ENCODE results near the gene GFI1B. TPM values are rescaled to one million over a fixed set of nuclear protein-coding genes. Genes with fewer than 3 reads are reported as not detected.
A peak's percentile ranks its signal among the peaks of the same experiment; 100 is the strongest.

GFI1B gene
- total RNA-seq, 1 donor from 2014 or later: 1.1 TPM

GRCh38 chr9:132976571-132976970, 1.9 kb upstream of the GFI1B start:
- H3K4me3 ChIP-seq: no peak overlapping the region
- intact Hi-C loops (cut with DNase I): no loop called here
- ATAC-seq (no peak), DNase-seq (no peak)
- no peaks in the 10 kb centered on the region for H3K9me3 ChIP-seq
- H3K36me3 ChIP-seq: no peaks in the 10 kb centered on the region
- H3K27me3 ChIP-seq (ENCODE audit: low read depth): peaks cover 29% of the 10 kb centered on the region
- peaks cover 12% of the 10 kb centered on the region for H3K4me1 ChIP-seq
- H3K27ac ChIP-seq: no peak overlapping the region
- TF ChIP-seq, protein P1, sequence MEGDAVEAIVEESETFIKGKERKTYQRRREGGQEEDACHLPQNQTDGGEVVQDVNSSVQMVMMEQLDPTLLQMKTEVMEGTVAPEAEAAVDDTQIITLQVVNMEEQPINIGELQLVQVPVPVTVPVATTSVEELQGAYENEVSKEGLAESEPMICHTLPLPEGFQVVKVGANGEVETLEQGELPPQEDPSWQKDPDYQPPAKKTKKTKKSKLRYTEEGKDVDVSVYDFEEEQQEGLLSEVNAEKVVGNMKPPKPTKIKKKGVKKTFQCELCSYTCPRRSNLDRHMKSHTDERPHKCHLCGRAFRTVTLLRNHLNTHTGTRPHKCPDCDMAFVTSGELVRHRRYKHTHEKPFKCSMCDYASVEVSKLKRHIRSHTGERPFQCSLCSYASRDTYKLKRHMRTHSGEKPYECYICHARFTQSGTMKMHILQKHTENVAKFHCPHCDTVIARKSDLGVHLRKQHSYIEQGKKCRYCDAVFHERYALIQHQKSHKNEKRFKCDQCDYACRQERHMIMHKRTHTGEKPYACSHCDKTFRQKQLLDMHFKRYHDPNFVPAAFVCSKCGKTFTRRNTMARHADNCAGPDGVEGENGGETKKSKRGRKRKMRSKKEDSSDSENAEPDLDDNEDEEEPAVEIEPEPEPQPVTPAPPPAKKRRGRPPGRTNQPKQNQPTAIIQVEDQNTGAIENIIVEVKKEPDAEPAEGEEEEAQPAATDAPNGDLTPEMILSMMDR (IDR thresholded peaks at IDR 0.05): no peak

- TF ChIP-seq, protein P1 (IDR thresholded peaks at IDR 0.05): no peak
- Histone ChIP-seq H3K4me1 (peaks cover 7% of the 10 kb centered on the region), H3K4me3 (no peak overlapping the region), H3K27me3 (ENCODE audit: low read depth) (peaks cover 37% of the 10 kb centered on the region), H3K27ac (no peak overlapping the region), H3K36me3 (no peaks in the 10 kb centered on the region), H3K9me3 (no peaks in the 10 kb centered on the region)
- ATAC-seq (no peak), DNase-seq (no peak)
- intact Hi-C loops (cut with DNase I): no loop called here
Observed at GRCh38 chr9:132978112-132978450, 413 bp upstream of the GFI1B start.

DNA sequence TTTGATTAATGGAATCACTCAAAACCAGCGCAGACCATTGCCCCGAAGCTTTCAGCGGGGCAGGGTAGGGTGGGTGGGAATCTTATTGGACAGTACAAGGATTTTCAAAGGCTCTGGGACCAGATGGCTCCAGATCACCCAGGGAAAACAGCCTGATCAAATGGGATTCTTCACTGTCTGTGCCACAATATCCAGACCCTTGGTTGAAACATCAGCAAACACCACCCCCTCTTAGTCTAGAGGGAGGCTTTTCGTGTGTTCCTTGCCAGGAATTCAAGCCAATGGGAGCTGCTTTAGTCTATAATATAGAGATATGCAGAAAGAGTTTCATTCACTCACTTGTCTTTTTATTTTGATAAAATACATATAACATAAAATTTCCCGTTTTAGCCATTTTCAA, 1.7 kb downstream of the GFI1B start:
- intact Hi-C loops (cut with DNase I): no loop called here
- Histone ChIP-seq H3K27ac (no peak overlapping the region), H3K27me3 (ENCODE audit: low read depth) (peaks cover 49% of the 10 kb centered on the region), H3K9me3 (no peaks in the 10 kb centered on the region), H3K4me3 (no peak overlapping the region), H3K36me3 (no peaks in the 10 kb centered on the region), H3K4me1 (peaks cover 7% of the 10 kb centered on the region)
- no peak for ATAC-seq
- DNase-seq: peak; percentile 6
- TF ChIP-seq, protein P1 (IDR thresholded peaks at IDR 0.05): no peak

GRCh38 chr9:132982458-132982857, 4.0 kb downstream of the GFI1B start:
- TF ChIP-seq, protein P1 (IDR thresholded peaks at IDR 0.05): no peak
- Histone ChIP-seq H3K4me3 (no peak overlapping the region), H3K9me3 (no peaks in the 10 kb centered on the region), H3K27ac (no peak overlapping the region), H3K36me3 (no peaks in the 10 kb centered on the region), H3K27me3 (ENCODE audit: low read depth) (peaks cover 49% of the 10 kb centered on the region), H3K4me1 (peaks cover 7% of the 10 kb centered on the region)
- ATAC-seq: no peak
- DNase-seq: no peak
- intact Hi-C loops (cut with DNase I): no loop called here

DNA sequence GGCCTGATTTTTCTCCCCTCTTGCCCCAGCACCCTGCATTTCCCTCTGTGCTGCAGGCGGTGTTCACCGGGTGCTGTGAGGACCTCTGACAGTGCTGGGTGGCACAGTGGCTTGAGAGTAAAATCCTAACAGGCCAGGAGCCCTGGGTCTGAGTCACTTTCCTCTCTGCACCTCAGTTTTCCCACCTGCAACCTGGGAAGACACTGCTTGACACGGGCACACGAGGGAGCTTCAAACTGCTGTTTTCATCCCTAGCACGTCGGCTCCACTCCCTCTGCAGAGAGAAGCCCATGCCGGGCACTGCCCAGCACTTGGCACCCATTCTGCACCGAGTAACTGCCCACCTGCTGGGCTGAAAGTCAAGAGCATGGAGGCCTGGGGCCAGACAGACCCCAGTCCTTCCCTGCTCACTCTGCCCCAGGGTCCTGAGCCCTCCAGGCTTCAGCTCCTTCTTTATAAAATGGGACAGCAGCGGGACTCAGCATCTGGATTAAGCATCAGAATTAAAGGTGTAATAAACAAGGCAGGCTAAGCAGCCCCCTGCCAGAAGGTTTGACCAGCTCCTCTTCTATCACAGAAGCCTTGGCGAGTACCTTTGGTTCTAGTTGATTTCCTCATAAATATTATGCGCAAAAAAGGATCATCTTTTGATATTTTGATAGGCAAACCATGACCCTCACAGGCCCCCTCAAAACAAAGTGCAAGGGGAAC, 5.2 kb downstream of the GFI1B start:
- TF ChIP-seq, protein P1 (IDR thresholded peaks at IDR 0.05): no peak
- H3K27me3 ChIP-seq (ENCODE audit: low read depth): peaks cover 47% of the 10 kb centered on the region

More for the DNA sequence above, 5.2 kb downstream of the GFI1B start:
- Histone ChIP-seq H3K4me3 (no peak overlapping the region), H3K9me3 (no peaks in the 10 kb centered on the region), H3K27ac (no peak overlapping the region), H3K4me1 (peaks cover 4% of the 10 kb centered on the region), H3K36me3 (no peaks in the 10 kb centered on the region)
- DNase-seq (no peak), ATAC-seq (no peak)
- intact Hi-C loops (cut with DNase I): no loop called here

Data from lower lobe of right lung (tissue), 2 donors.